Measurements from ENCODE around the gene PIAS1.

GRCh38 chr15:68208636-68209240 is 154.6 kb downstream of the PIAS1 start:
- no peak for TF ChIP-seq CTCF (IDR thresholded peaks at IDR 0.05)
- TF ChIP-seq POLR2A (IDR thresholded peaks at IDR 0.05): no peak
